ENCODE measurements around the gene PTRH1. TPM values are rescaled to one million over a fixed set of nuclear protein-coding genes. Genes with fewer than 3 reads are reported as not detected.
A peak's percentile ranks its signal among the peaks of the same experiment; 100 is the strongest.

The PTRH1 gene
- total RNA-seq, 1 experiment from 2014 or later, result 16.9 TPM

DNA sequence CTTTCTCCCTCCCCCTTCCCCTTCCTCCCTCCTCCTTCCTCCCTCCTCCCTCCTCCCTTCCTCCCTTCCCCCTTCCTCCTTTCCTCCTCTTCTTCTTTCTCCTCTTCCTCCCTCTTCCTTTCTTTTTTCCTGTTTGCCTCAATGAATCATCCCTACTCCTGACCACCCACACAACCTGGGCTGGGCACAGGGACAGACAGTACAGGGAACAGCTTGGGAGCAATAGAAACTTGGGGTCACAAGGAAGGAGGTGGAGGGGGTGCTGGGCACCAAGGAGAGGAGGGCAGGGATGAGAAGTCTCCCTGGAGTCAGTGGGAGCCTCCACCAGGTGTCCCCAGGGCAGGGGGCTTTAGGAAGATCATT is 5.4 kb upstream of the PTRH1 start:
- POLR2A ChIA-PET, result no interaction called here
- peak; percentile 56; the same call in 1 of the 2 replicates for TF ChIP-seq ZNF263 (CRISPR knock-in tag; IDR thresholded peaks at IDR 0.05; ENCODE audit: low read depth)
- TF ChIP-seq, protein P1, sequence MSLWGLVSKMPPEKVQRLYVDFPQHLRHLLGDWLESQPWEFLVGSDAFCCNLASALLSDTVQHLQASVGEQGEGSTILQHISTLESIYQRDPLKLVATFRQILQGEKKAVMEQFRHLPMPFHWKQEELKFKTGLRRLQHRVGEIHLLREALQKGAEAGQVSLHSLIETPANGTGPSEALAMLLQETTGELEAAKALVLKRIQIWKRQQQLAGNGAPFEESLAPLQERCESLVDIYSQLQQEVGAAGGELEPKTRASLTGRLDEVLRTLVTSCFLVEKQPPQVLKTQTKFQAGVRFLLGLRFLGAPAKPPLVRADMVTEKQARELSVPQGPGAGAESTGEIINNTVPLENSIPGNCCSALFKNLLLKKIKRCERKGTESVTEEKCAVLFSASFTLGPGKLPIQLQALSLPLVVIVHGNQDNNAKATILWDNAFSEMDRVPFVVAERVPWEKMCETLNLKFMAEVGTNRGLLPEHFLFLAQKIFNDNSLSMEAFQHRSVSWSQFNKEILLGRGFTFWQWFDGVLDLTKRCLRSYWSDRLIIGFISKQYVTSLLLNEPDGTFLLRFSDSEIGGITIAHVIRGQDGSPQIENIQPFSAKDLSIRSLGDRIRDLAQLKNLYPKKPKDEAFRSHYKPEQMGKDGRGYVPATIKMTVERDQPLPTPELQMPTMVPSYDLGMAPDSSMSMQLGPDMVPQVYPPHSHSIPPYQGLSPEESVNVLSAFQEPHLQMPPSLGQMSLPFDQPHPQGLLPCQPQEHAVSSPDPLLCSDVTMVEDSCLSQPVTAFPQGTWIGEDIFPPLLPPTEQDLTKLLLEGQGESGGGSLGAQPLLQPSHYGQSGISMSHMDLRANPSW (CRISPR knock-in tag; conservative IDR thresholded peaks at IDR 0.05; ENCODE audit: low read depth), result no peak
- Mint-ChIP-seq H3K4me3 (no peak overlapping the region), H3K4me1 (peaks cover 20% of the 10 kb centered on the region), H3K36me3 (no peaks in the 10 kb centered on the region), H3K27me3 (ENCODE audit: low read depth) (no peaks in the 10 kb centered on the region), H3K27ac (no peak overlapping the region), H3K9me3 (no peaks in the 10 kb centered on the region)
- no peak for ATAC-seq
- CTCF ChIA-PET, result interaction anchor here (0.9 to 7.3 kb wide), 2 partner anchors 14 to 27 kb away, joined by 3 to 73 read pairs; partner anchors contain the start of gene TOR2A
- no peak for DNase-seq (ENCODE audit: low spot score)

- no peaks in the 10 kb centered on the region for H3K27me3 Mint-ChIP-seq (ENCODE audit: low read depth)
Measured at GRCh38 chr9:127720031-127720864, 4.8 kb upstream of the PTRH1 start.

More at GRCh38 chr9:127720031-127720864, 4.8 kb upstream of the PTRH1 start:
- DNase-seq (ENCODE audit: low spot score), result no peak
- peaks cover 20% of the 10 kb centered on the region for H3K4me1 Mint-ChIP-seq
- ChIA-PET POLR2A (no interaction called here), CTCF (interaction anchor here (7.3 kb wide), 1 partner anchor 14 kb away, joined by 73 read pairs; the partner anchor contains the start of gene TOR2A)
- TF ChIP-seq, protein P2, sequence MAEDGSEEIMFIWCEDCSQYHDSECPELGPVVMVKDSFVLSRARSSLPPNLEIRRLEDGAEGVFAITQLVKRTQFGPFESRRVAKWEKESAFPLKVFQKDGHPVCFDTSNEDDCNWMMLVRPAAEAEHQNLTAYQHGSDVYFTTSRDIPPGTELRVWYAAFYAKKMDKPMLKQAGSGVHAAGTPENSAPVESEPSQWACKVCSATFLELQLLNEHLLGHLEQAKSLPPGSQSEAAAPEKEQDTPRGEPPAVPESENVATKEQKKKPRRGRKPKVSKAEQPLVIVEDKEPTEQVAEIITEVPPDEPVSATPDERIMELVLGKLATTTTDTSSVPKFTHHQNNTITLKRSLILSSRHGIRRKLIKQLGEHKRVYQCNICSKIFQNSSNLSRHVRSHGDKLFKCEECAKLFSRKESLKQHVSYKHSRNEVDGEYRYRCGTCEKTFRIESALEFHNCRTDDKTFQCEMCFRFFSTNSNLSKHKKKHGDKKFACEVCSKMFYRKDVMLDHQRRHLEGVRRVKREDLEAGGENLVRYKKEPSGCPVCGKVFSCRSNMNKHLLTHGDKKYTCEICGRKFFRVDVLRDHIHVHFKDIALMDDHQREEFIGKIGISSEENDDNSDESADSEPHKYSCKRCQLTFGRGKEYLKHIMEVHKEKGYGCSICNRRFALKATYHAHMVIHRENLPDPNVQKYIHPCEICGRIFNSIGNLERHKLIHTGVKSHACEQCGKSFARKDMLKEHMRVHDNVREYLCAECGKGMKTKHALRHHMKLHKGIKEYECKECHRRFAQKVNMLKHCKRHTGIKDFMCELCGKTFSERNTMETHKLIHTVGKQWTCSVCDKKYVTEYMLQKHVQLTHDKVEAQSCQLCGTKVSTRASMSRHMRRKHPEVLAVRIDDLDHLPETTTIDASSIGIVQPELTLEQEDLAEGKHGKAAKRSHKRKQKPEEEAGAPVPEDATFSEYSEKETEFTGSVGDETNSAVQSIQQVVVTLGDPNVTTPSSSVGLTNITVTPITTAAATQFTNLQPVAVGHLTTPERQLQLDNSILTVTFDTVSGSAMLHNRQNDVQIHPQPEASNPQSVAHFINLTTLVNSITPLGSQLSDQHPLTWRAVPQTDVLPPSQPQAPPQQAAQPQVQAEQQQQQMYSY (CRISPR knock-in tag; IDR thresholded peaks at IDR 0.05), result no peak
- TF ChIP-seq ZNF425 (CRISPR knock-in tag; conservative IDR thresholded peaks at IDR 0.05) (no peak), ARID4B (CRISPR knock-in tag; IDR thresholded peaks at IDR 0.05; ENCODE audit: borderline replicate concordance) (no peak), ZNF219 (CRISPR knock-in tag; IDR thresholded peaks at IDR 0.05; ENCODE audit: borderline replicate concordance) (no peak), ZNF263 (CRISPR knock-in tag; IDR thresholded peaks at IDR 0.05; ENCODE audit: low read depth) (no peak), NR2C2 (CRISPR knock-in tag; IDR thresholded peaks at IDR 0.05) (no peak), TEAD1 (CRISPR knock-in tag; IDR thresholded peaks at IDR 0.05) (no peak), ELF4 (CRISPR knock-in tag; IDR thresholded peaks at IDR 0.05; ENCODE audit: low read depth) (no peak), ZBTB21 (CRISPR knock-in tag; IDR thresholded peaks at IDR 0.05; ENCODE audit: borderline replicate concordance) (no peak), SMAD3 (CRISPR knock-in tag; IDR thresholded peaks at IDR 0.05; ENCODE audit: borderline replicate concordance) (no peak)
- no peaks in the 10 kb centered on the region for H3K36me3 Mint-ChIP-seq
- H3K4me3 Mint-ChIP-seq, result no peak overlapping the region
- no peaks in the 10 kb centered on the region for H3K9me3 Mint-ChIP-seq
- H3K27ac Mint-ChIP-seq, result no peak overlapping the region
- ATAC-seq, result no peak

Data from WTC11 (cell line).